Breast epithelium (tissue), 3 donors: ENCODE data around the gene TECR.

ENCODE experiments used
- CTCF ChIP-seq, 3 donors: fragments of 450-650 bp; IDR thresholded peaks; one replicate each; pipeline ENCODE4 v1.5.1; 2016 to 2017; ENCODE audit warnings: antibody characterized with exemption in 3 of 3, mild to moderate bottlenecking in 3 of 3, moderate library complexity in 3 of 3
- POLR2A ChIP-seq: fragments of 450-650 bp; IDR thresholded peaks from one replicate; pipeline ENCODE4 v1.6.1; 2016; ENCODE audit warnings: antibody characterized with exemption, mild to moderate bottlenecking, moderate library complexity
- POLR2AphosphoS5 ChIP-seq, 3 donors: sonication (generic); formaldehyde crosslinking; IDR thresholded peaks; one replicate each; pipeline ENCODE4 v1.6.1; 2017; ENCODE audit warnings: antibody characterized with exemption in 3 of 3

- TF ChIP-seq CTCF (IDR thresholded peaks at IDR 0.05): no peak
- TF ChIP-seq POLR2A: no peak
- no peak for TF ChIP-seq POLR2AphosphoS5 (IDR thresholded peaks at IDR 0.05)
These were observed 16.9 kb upstream of the TECR start for GRCh38 chr19:14512406-14512961.
